Measurements from ENCODE around the gene CYSLTR2. TPM values are rescaled to one million over a fixed set of nuclear protein-coding genes. Genes with fewer than 3 reads are reported as not detected.

Gene CYSLTR2
- total RNA-seq, 1 donor from 2014 or later, result 9.3 TPM

Other genes starting within 250 kb of the CYSLTR2 start
- 10.3 TPM for gene LPAR6, start 240.8 kb upstream of the CYSLTR2 start, total RNA-seq
- gene RCBTB2, start 120.8 kb upstream of the CYSLTR2 start, total RNA-seq, result 16.6 TPM

All from Right ventricle myocardium superior (tissue), 1 donor.